ENCODE data around the gene NOC3L.

Gene NOC3L

DNA sequence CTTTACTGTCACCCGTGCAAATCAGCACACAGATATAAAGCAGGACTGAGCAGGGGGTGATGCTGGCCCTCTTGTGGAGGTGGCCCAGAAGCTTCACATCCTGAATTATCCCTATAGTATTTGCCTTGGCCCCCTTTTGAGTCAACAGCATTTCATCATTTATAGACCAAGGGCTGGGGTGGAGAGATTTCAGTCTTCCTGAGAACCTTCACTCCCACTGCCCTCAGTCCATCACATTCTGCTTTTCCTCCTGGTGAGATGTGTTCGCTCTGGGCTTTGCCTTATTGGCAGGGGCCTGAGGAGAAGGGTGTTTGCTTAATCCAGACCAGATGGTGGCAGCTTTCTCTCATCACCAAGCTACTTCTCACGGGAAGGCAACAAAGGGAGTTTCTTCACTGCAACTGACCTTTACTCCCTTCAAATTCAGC, 47.7 kb downstream of the NOC3L start:
- no peak for DNase-seq
- intact Hi-C loops (cut with DNase I), result no loop called here

DNA sequence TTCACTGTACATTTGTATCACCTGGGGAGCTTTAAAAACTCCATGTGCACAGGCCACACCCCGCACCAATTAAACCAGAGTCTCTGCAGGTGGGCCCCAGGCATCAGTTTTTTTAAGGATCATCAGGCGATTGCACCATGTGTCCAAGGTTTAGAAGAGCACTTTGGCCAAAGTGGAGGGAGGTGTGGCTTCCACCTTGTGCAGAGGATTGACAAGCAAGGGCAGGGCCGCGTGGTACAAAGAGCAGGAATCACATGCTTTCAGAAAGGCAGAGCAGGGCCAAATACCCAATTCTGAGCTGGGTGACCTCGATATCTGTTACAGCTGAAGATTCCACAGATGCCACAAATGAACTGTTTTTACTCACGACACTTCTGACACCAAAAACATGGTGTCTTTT, 52.4 kb downstream of the NOC3L start:
- no peak for DNase-seq
- intact Hi-C loops (cut with DNase I), result no loop called here

GRCh38 chr10:94308866-94309265, 53.9 kb downstream of the NOC3L start:
- DNase-seq, result no peak
- intact Hi-C loops (cut with DNase I), result no loop called here

DNA sequence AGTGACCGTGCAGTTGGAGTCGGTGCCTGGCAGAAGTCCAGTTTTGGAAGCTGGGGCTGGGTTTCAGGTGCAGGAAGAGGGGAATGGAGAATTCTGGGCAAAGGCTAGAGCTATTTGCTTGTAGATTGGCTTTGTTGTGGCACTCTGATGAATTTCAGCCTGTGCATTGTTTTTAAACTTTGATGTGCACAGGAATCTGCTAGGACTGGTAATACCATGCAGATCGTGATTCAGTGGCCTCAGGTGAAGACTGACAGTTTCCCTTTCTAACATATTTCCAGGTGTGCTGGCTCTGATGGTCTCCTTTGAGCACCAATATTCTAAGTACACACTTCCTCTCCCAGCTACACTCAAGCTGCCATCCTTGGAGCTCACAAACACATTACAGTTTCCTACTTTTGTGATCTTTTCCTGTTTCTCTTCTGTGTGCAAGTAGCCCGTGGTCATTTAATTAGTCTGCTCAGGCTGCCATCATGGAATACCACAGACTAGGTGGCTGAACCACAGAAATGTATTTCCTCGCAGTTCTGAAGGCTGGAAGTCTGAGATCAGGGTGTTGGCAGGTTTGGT, 55.6 kb downstream of the NOC3L start:
- intact Hi-C loops (cut with DNase I), result no loop called here
- no peak for DNase-seq

GRCh38 chr10:94303929-94304328, 58.8 kb downstream of the NOC3L start:
- DNase-seq, result no peak
- intact Hi-C loops (cut with DNase I), result no loop called here

DNA sequence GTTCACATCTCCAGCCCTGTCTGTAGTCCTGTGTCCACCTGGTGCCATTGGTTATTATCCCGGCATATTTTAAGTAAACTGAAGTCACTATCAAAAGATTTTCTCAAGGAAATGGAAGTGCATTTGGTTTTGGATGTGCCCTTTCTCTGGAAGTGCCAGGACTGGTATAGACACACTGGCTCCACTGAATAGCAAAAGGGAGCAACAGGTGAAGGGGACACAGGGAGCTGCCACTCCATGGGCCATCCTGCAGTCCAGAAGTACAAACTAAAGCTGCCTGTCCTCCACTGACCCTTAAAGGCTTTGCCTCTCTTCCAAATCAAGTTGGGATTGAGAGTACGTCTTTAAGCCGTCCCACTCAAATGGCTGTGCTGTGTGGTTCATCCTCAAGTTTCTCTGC, 62.7 kb downstream of the NOC3L start:
- no peak for DNase-seq
- intact Hi-C loops (cut with DNase I), result no loop called here

DNA sequence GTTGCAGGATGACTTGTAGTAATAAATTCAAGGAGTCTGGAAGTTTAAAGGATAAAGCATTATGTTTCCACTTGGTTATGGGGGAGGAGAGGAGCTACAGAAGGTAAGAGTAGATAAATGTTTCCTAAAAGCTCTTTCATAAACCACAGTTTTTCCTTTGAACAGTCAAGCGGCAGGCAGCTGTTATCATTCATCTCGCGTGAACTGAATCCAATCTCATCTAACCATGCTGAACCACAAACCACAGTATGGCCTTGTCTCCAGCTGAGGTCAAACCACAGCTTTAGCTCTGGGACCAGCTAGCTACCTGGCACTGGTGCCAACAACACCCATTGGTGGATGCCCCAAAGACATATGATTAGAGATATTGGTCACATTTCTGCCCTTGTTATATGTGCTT, 63.3 kb downstream of the NOC3L start:
- no peak for DNase-seq
- intact Hi-C loops (cut with DNase I), result no loop called here

DNA sequence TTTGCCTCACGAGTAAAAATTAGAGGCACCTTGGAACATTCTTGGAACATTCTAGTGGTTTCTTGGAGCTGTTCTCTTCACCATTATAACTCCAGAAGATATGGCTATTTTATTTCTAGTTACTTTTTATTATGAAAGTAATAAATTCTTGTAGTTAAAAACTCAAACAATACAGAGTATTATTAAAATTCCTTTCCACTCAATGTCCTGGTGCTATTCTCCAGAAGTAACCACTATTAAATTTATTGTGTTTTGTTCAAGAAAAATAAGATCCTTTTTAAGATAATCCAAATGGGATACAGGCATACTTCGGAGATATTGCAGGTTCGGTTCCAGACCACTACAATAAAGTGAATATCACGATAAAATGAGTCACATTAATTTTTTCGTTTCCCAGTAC, 68.6 kb downstream of the NOC3L start:
- intact Hi-C loops (cut with DNase I), result no loop called here
- DNase-seq, result no peak

DNA sequence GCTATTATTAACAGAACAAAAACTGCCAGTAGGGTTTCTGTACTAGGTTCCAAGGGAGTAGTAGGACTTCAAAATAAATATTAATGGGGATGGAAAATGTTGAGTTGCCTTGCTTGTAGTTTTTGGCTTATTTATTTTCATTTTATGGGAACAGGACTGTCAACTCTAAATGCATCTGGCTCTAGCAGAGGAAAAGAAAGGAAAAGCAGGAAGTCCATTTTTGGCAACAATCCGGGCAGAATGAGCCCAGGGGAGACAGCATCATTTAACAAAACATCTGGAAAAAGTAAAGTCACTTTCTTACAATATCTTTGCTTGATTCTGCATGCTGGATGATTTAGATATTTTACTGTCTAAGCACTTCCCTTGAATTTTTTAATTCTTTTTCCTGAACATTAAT, 69.4 kb downstream of the NOC3L start:
- DNase-seq, result no peak
- intact Hi-C loops (cut with DNase I), result no loop called here

DNA sequence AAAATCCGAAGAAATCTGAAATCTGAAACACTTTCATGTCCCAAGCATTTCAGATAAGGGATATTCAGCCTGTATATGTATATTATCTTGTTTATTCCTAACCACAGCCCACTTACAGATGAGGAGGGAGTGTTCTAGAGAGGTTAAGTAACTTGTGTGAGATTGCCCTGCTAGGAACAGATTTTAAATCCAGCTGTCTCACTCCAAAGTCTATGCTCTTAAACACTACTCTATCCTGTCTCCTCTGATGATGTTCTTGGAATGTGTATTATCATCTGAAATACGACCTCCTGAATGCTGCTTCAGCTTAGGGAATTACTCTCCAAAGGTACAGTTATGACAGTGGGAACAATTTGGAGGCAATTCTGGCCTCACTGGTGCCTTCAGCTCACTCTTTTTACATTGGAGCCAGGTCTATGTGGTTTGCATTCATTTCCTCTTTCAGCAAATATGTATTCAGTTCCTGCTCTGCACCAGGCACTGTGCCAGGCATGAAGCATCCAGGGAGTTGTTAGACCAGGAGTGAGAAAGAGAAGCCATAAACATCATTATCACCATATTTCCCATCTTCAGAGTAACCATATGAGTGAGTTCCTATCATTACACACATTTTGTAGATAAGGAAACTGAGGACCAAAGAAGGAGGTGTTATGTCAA, 70.2 kb downstream of the NOC3L start:
- DNase-seq, result peak in 4 of 10 donors; percentile 17 to 78 (median 33)
- intact Hi-C loops (cut with DNase I), result no loop called here

- intact Hi-C loops (cut with DNase I), result no loop called here
Measured at GRCh38 chr10:94288361-94289101, 74.2 kb downstream of the NOC3L start.

GRCh38 chr10:94287336-94287735, 75.4 kb downstream of the NOC3L start:
- no peak for DNase-seq
- intact Hi-C loops (cut with DNase I), result no loop called here

More at GRCh38 chr10:94288361-94289101, 74.2 kb downstream of the NOC3L start:
- DNase-seq, result no peak

- no peak for DNase-seq
- intact Hi-C loops (cut with DNase I), result no loop called here
Measured at GRCh38 chr10:94286901-94287300, 75.8 kb downstream of the NOC3L start.

DNA sequence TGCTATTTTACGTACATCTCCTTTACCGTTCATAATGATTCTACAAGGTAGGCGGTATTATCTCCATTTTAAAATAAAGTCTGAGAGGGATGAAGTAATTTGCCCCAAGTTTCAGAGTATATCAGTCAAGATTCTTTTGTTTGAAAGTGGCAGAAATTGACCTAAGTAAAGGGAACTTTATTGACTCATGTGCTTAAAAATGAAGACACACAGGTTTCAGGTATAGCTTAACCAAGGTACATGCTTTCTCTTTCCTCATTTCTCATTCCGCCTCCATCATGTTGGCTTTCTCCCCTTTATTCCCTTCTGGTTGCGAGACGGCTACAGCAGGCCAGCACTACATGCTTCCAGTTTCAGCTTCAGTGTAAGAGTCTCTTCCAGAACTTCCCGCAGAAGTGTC, 77.5 kb downstream of the NOC3L start:
- no peak for DNase-seq
- intact Hi-C loops (cut with DNase I), result no loop called here

All from posterior cingulate gyrus (tissue), 11 donors.